K562 (cell line): ENCODE data around the gene FANCI. TPM values are rescaled to one million over a fixed set of nuclear protein-coding genes. Genes with fewer than 3 reads are reported as not detected.

Source experiments
- MGA ChIP-seq: fragments of 450-650 bp; IDR thresholded peaks from 2 replicates; pipeline ENCODE4 v1.6.1; 2016; ENCODE audit warnings: mild to moderate bottlenecking, moderate library complexity
- PHTF2 ChIP-seq: fragments of 250-450 bp; sonication (Bioruptor Pico); IDR thresholded peaks from 2 replicates; pipeline ENCODE4 v1.5.0; 2021; ENCODE audit warnings: mild to moderate bottlenecking
- POLR2A ChIP-seq: fragments of 450-650 bp; conservative IDR thresholded peaks from 2 replicates; pipeline ENCODE4 v1.6.1; 2016
- polyA plus RNA-seq, 8 experiments: library from polyadenylated mRNA; depleted of rRNA in 4 of 8; stranded (reverse) in 5 of 8; unstranded in 3 of 8; fragments of >200 nt; fragmentation: Nextera tagmentation in 2 of 8; fragmentation: Illumina TruSeq in 1 of 8; extraction: Ambion mirVana in 2 of 8; extraction: Trizol in 1 of 8; gene quantifications; 2 replicates each; pipeline versions ENCODE4 v1.2.1 to v1.2.3, GENCODE V29; 2011 to 2014; ENCODE audit warnings: inconsistent platforms in 1 of 8, missing spikeins in 1 of 8
- total RNA-seq, 7 experiments: library from RNA; depleted of rRNA in 6 of 7; stranded (reverse); fragments of >200 nt in 6 of 7; fragmentation: Illumina TruSeq in 2 of 7; extraction: Trizol in 2 of 7; gene quantifications; 2 replicates each; pipeline versions ENCODE4 v1.2.1 to v1.2.3, GENCODE V29; 2011 to 2021; ENCODE audit warnings: low replicate concordance in 1 of 7

Gene FANCI
- total and polyA plus RNA-seq, 9 of the 15 experiments (the other 6 are each of a cell fraction or from before 2014, with no cell fraction given) = 72.1 to 165 (median 131) TPM

- no peak for TF ChIP-seq MGA
- TF ChIP-seq POLR2A = no peak
- TF ChIP-seq PHTF2 (CRISPR knock-in tag) = no peak
Measured at GRCh38 chr15:89231832-89232231, 11.9 kb upstream of the FANCI start (continued).
